NCI-H2107 treated with DMSO at 0.1 percent for 48 hours (cell line): ENCODE measurements around the gene NUCB1.
"Not testable (repeated sequence)": the region's sequence is repeated elsewhere in the genome, so short reads cannot be mapped to it uniquely, and the experiment has no call there.

Experiments used
- DNase-seq: peaks from one replicate; lab custom pipeline; 2025; ENCODE audit not compliant: unreplicated experiment; lab: John Stamatoyannopoulos, UW

NUCB1 gene

DNA sequence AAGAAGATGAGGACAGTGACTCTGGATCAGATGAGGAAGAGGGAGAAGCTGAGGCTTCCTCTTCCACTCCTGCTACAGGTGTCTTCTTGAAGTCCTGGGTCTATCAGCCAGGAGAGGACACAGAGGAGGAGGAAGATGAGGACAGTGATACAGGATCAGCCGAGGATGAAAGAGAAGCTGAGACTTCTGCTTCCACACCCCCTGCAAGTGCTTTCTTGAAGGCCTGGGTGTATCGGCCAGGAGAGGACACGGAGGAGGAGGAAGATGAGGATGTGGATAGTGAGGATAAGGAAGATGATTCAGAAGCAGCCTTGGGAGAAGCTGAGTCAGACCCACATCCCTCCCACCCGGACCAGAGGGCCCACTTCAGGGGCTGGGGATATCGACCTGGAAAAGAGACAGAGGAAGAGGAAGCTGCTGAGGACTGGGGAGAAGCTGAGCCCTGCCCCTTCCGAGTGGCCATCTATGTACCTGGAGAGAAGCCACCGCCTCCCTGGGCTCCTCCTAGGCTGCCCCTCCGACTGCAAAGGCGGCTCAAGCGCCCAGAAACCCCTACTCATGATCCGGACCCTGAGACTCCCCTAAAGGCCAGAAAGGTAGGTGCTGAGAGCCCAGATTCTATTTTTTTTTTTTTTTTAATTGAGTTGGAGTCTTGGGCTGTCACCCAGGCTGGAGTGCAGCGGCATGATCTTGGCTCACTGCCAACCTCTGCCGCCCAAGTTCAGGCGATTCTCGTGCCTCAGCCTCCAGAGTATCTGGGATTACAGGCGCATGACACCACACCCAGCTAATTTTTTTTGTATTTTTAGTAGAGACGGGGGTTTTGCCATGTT, 25.6 kb upstream of the NUCB1 start:
- no peak for DNase-seq

DNA sequence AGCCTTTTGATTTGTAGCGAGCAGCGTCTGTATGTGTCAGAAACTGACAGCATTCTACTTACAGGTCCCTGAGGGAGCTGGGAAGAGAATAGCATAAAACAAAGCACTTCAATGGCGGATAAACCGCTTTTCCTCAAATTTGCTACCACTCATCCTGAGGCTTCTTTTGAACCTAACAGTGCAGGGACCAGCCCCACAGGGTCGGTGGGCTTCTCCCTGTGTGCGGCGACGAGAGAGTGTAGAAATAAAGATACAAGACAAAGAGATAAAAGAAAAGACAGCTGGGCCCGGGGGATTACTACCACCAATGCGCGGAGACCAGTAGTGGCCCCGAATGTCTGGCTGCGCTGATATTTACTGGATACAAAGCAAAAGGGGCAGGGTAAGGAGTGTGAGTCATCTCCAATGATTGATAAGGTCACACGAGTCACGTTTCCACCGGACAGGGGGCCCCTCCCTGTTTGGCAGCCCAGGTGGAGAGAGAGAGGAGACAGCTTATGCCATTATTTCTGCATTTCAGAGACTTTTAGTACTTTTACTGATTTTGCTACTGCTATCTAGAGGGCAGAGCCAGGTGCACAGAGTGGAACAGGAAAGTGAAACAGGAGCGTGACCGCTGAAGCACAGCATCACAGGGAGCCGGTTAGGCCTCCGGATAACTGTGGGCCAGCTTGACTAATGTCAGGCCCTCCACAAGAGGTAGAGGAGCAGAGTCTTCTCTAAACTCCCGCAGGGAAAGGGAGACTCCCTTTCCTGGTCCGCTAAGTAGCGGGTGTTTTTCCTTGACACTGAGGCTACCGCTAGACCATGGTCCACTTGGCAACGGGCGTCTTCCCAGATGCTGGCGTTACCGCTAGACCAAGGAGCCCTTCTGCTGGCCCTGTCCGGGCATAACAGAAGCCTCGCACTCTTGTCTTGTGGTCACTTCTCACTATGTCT, 23.8 kb upstream of the NUCB1 start:
- DNase-seq = not testable (repeated sequence)

DNA sequence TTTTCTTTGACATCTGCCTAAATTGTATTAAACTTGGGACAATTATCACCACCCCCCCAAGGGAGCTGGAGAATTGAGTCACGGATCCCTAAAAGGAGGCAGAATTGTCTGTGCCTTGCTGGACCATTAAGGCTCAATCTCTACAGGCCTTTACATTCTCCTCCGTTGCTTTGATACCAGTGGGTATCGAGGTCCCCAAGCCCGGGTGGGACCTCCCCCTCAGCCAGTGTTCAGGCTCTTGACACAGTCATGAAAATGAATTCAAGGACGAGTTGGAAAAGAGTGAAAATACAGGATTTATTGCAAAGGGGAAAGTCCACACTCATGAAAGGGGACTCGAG, 22.3 kb upstream of the NUCB1 start:
- DNase-seq = no peak

DNA sequence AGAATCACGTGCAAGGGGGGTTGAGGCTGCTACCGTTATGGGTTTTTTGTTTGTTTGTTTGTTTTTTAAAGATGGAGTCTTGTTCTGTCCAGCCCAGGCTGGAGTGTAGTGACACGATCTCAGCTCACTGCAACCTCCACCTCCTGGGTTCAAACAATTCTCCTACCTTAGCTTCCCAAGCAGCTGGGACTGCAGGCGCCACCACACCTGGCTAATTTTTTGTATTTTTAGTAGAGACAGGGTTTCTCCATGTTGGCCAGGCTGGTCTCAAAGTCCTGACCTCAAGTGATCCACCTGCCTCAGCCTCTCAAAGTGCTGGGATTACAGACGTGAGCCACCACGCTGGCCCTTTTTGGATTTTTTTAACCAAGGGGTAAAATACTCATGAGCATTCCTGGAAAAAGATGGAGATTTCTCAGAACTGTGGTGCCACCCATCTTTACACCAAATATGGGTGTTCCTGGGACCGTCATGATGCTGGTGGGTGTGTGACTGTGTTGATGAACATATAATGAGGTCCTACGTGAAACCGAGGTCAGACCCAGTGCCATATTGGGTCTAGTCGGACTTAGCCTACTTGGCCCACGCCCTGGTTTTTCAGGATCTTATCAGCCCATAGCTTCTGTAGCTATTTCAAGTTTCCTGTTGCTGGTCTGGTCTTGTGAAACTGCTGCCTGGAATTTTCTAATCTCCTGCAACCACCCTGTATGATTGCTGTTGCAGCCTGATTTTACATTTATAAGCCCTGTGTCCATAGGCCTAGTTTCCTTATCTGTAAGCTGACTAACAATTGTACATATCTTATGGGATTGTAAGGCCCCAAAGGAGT, 21.7 kb upstream of the NUCB1 start:
- DNase-seq = no peak

DNA sequence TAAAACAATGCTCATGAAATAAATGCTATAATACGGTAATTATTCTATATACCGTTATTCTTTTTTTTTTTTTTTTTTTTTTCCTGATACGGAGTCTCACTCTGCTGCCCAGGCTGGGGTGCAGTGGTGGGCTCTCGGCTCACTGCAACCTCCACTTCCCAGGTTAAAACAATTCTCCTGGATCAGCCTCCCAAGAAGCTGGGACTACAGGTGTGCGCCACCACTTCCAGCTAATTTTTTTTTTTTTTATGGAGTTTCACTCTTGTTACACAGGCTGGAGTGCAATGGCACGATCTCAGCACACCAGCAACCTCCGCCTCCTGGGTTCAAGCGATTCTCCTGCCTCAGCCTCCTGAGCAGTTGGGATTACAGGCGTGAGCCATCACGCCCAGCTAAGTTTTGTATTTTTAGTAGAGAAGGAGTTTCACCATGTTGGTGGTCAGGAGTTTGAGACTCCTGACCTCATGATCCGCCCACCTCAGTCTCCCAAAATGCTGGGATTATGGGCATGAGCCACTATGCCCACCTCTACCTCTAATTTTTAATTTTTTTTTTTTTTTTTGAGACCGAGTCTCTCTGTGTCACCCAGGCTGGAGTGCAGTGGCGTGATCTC, 21.0 kb upstream of the NUCB1 start:
- DNase-seq = no peak

DNA sequence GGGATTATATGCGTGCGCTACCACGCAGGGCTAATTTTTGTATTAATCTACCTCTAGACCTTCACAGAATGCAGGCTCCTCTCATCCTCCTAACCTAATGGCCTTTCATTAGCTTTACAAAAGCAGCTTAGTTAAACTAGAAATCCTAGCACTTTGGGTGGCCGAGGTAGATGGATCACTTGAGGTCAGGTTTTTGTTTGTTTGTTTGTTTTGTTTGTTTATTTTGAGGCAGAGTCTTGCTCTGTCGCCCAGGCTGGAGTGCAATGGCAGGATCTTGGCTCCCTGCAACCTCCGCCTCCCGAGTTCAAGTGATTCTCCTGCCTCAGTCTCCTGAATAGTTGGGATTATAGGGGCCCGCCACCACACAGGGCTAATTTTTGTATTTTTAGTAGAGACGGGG, 20.4 kb upstream of the NUCB1 start:
- not testable (repeated sequence) for DNase-seq

DNA sequence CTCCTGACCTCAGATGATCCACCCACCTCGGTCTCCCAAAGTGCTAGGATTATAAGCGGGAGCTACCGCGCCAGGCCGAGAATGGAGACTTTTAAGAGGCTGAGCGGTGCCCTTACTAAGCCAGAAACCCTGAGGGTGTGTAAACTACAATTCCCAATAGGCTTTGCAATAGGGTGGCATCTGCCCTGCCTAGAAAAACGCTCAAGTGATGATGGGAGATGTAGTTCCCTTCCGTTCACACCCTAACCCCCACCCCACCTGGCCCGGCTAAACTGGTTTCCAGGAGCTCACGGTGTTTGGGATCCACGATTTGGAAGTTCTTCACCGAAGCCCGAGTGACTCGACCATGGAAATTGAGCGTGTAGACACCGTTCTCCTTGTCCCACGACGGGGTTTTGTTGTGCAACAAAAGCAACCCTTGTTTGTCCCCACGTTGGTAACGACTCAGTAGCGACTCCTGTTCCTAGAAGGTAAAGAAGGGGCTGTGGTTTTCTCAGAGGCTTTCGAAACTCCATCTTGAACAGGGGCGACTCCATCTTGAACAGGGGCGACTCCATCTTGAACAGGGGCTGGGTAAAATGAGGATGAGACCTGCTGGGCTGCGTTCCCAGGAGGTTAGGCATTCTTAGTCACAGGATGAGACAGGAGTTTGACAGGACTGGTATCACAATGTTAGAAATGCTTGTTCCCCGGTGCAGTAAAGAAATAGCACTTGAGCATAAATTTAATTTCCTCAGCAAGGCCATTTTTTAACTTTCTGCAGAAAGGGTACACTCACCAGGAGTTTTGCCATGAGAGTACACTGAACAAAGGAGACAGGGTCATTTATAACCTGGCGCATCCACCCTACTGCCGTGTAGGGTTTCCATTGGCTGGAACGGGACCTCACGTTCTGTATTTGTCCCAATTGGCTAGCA, 18.1 kb upstream of the NUCB1 start:
- DNase-seq = no peak

DNA sequence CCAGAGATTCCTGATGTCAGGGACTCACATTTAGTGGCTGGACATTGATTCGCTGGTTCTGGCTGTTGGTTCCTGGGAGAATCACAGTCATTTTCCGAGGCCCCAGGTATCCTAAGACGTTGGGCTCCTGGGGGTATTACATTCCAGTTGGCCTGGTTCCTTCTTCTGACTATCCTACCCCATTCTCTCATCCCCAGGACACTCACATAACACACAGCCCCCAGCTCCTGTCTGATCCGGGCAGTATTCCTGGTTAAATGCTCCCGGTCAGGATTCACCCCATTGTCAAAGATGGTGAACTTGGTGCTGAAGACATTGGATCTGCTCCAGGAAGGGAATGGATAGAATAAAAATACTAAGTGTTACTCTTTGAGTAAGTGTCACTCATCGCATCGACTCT, 16.4 kb upstream of the NUCB1 start:
- no peak for DNase-seq

DNA sequence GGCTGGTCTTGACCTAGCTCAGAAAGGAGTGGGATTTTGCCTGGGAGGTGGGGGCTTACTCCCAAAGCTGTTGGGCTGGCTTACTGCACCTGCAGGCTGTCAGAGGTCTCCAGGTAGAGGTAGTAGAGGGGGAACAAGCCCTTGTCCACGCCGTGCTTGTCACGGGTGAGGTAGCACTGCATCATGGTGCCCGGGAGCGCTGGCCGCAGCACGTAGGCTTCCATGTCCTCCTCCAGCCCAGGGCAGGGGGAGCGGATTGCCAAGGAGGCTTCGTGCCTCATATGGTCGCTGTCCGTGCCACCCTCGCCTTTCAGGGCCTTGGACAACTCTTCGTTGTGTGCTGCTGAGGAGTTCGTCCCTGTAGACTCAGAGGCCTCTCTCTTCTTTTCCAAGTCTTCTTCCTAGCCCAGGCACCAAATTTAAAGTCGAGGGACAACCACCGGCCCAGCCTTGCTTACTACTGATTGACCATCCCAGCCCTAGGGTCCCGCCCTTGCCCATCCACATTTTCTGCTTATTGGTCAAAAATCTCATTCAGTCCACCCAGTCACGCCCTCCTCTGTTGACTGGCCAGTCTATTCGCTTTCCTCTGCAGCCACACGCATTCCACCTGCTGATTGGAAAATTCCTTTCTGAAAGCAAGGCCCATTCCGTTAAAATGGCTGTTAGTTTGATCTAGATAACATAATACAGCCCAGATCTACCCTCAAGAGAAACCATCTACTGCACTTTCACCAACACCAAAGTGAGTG, 12.1 kb upstream of the NUCB1 start:
- no peak for DNase-seq

DNA sequence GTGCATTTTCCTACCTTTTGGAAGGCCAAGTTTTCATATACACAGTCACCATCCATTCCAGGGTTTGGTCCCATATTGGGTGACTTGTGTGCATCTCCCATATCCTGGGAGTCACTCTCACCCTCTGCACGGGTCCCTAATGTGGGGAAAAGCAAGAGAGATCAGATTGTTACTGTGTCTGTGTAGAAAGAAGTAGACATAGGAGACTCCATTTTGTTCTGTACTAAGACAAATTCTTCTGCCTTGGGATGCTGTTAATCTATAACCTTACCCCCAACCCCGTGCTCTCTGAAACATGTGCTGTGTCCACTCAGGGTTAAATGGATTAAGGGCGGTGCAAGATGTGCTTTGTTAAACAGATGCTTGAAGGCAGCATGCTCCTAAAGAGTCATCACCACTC, 10.6 kb upstream of the NUCB1 start:
- DNase-seq = not testable (repeated sequence)

DNA sequence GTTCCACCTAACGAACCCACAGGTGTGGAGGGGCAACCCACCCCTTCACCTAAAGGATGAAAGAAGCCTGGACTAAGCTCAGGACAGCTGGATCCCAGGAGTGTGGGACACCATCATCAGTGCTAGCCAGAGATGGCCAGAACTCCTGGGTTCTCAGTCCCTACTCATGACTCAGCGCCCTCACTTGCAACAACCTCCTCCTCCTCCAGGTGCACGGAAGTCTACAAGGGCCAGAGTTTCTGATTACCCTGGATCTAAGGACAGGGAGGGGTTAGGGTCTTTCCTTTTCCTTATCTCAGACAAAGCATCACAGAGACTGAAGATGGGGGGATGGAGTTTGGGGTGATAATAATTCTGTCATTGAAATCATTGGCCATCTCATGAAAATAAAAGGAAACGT, 9.6 kb upstream of the NUCB1 start:
- no peak for DNase-seq

DNA sequence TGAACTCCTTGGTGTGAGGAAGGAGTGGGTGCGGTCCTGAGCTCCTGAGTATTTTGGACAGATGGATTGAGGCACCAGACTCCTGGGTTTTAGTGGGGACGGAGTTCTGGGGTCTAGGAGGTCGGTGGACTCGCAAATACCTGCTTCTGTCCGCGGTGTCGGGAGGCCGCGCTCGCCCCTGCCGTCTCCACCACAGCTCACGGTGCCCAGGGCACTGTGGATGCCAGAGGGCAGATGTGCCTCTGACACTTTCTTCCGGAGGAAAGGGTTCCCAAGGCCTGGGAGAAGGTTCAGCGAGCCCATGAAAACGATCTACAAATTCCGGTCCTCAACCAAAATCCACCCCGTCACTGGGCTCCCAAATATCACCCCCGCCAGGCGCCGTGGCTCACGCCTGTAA, 4.9 kb upstream of the NUCB1 start:
- DNase-seq = no peak

DNA sequence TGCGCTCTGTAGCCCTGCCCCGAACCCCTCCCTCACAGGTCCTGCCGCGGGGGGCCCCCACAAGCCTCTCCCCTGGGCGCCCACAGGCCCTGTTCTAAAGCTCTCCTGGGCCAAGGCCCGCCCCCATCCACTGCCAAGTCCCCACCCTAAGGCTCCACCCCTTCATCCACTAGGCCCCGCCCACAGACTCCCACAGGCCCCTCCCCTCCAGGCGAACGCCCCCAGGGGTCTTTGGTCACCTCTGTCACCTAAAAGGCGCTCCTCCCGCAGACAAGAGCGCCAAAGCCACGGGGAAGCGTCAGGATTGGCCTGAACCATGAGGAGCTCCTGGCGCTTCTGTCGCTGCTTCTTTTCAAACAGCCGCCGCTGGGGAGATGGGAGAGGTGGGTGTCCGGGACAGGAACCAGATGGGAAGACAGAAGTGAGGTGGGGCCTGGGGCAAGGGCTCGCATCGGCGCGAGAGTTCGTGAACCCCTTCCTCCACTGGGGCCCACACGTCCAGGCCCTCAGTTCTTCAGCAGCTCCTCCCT, 3.9 kb upstream of the NUCB1 start:
- no peak for DNase-seq

DNA sequence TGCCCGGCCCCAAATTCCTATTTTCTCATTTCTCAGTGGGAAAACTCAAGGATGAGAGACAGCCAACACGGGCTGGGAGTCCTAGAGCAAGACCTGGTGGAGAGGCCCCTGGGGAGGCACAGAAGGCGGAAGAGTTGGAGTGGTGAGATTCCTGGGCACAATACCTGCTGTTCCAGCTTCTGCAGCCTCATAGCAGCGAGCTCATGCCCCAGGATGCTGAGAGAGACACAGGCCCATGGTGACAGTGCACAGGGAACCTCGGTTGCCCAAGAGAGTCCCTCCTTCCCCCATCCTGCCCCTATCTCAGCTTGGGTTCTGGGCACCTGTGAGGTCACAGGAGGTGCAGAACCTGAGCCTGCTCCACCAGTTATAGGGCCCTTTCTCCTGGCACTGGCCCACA, 2.9 kb upstream of the NUCB1 start:
- no peak for DNase-seq

DNA sequence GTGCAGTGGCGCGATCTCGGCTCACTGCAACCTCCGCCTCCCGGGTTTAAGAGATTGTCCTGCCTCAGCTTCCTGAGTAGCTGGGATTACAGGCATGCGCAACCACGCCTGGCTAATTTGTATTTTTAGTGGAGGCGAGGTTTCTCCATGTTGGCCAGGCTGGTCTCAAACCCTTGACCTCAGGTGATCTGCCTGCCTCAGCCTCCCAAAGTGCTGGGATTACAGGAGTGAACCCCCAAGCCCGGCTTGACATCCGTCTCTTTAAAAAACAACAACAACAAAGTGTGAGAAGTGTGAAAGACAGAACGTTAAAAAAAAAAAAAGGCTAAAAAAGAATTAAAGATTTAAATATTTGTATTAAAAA, 744 bp upstream of the NUCB1 start:
- not testable (repeated sequence) for DNase-seq

DNA sequence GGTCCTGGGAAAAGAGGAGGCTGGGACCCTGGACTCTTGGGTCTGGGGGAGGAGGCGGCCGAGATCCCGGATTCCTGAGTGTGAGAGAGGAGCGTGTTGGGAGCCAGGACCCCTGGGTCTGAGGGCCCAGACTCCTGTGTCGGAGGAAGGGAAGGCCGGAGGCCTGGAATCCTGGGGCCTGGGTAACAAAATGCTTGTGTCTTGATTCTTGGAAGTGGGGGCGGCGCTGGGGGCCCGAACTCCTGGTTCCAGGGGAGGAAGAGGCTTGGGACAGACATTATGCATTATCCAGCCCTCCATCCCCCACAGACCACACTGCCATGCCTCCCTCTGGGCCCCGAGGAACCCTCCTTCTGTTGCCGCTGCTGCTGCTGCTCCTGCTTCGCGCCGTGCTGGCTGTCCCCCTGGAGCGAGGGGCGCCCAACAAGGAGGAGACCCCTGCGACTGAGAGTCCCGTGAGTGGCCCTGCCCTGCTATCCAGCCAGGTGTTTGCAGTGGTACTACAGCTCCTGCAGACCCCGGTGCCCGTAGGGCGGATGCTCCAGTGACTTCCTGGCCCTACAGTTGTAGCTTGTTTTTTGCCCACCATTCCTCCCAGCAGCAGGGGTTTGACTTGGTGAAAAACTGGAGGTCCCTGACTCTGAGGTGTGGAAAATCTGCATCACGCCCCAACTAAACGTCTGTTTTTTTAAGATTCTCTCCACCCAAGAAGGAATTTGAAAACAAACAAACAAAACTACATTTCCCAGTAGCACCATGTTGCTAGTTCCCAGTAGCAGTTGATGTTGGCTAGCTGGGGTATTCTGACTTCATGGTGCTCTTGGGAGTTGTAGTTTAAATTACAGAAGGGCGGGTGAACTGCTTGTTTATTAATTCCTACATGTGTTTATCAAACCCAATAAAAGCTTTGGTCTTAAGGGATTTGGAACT, 630 bp downstream of the NUCB1 start:
- DNase-seq = no peak

DNA sequence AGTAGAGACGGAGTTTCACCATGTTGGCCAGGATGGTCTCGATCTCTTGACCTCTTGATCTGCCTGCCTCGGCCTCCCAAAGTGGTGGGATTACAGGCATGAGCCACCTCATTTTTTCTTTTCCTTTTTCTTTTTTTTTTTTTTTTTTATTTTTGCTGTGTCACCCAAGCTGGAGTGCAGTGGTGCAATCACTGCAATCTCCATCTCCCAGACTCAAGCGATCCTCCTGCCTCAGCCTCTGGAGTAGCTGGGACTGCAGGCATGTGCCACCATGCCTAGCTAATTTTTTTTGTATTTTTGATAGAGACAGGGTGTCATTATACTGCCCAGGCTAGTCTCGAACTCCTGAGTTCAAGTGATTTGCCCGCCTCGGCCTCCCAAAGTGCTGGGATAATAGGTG, 2.2 kb downstream of the NUCB1 start:
- DNase-seq = not testable (repeated sequence)

DNA sequence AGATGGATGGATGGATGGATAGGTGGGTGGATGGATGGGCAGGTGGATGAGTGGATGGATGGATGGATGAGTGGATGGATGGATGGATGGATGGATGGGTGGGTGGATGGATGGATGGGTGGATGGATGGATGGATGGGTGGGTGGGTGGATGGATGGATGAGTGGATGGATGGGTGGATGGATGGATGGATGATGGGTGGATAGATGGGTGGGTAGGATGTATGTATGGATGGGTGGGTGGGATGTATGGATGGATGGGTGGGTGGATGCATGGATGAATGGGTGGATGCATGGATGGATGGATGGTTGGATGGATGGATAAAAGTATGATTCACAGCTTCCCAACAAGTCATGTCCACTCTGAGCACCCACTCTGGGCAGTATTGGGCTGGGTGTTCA, 3.7 kb downstream of the NUCB1 start:
- not testable (repeated sequence) for DNase-seq
